Muscle of leg (tissue), 11 donors: ENCODE measurements around the gene KCTD5. TPM values are rescaled to one million over a fixed set of nuclear protein-coding genes. Genes with fewer than 3 reads are reported as not detected.

Experiments used
- DNase-seq: peaks from one replicate; pipeline ENCODE4 v3.0.0; 2013
- H3K27ac ChIP-seq: one replicate; pipeline ENCODE4 v1.5.1; 2013; ENCODE audit warnings: mild to moderate bottlenecking, low read length, control low read depth
- H3K27me3 ChIP-seq: one replicate; pipeline ENCODE4 v1.6.1; 2013; ENCODE audit warnings: low read length; ENCODE audit not compliant: control insufficient read depth, insufficient read depth
- H3K36me3 ChIP-seq: one replicate; pipeline ENCODE4 v1.6.1; 2013; ENCODE audit warnings: low read length; ENCODE audit not compliant: control insufficient read depth, insufficient read depth
- H3K4me1 ChIP-seq: one replicate; pipeline ENCODE4 v1.6.1; 2013; ENCODE audit warnings: low read length; ENCODE audit not compliant: control insufficient read depth, insufficient read depth
- H3K4me3 ChIP-seq: one replicate; pipeline ENCODE4 v1.5.1; 2013; ENCODE audit warnings: low read length, control low read depth
- H3K9me3 ChIP-seq: replicated peaks from 2 replicates; pipeline ENCODE4 v1.6.1; 2013; ENCODE audit warnings: low read depth, low read length; ENCODE audit not compliant: control insufficient read depth
- WGBS: methylation state at CpG from one replicate; pipeline ENCODE4 v1.1.5; 2013; ENCODE audit warnings: missing lambda C conversion rate; ENCODE audit not compliant: insufficient coverage; 5-methylcytosine and 5-hydroxymethylcytosine counted together
- polyA plus RNA-seq, 8 donors: library from polyadenylated mRNA; unstranded; fragments of 120-200 nt; gene quantifications; one replicate each; pipeline versions ENCODE4 v1.2.1 to v1.2.3, GENCODE V29; 2013; ENCODE audit warnings: inconsistent platforms in 1 of 8, low replicate concordance in 1 of 8; ENCODE audit not compliant: insufficient read length in 8 of 8, insufficient read depth in 1 of 8
- total RNA-seq: library from RNA; stranded (reverse); fragments of 120-200 nt; gene quantifications from one replicate; pipeline ENCODE4 v1.2.4, GENCODE V29; 2013

KCTD5 gene
- total and polyA plus RNA-seq, 9 donors: 15.6 to 27.1 (median 22.8) TPM

DNA sequence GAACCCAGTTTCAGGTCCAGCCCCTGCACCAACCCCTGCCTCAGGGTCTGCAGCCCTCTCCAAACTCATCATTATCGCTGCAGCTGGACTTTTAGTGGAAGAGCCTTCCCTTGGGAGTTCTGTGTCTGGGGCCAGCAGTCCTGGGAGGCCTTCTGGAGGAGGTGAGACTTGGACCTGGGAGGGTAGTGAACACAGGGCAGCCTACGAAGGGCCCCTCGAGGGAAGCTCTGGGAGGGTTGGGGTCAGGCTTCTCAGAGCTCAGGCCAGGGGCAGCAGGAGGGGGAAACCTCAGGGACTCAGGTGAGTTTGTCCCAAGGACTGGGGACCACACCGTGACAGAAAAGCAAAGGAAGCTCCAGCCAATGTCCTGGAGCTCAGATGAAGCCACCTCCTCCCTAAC is 58.8 kb downstream of the KCTD5 start:
- H3K4me1 ChIP-seq: peaks cover 3% of the 10 kb centered on the region
- no peak overlapping the region for H3K4me3 ChIP-seq
- no peak for DNase-seq
- no peak overlapping the region for H3K27ac ChIP-seq
- WGBS: 94% methylated on average over 3 of the region's 4 CpGs
- H3K27me3 ChIP-seq: no peaks in the 10 kb centered on the region
- no peaks in the 10 kb centered on the region for H3K36me3 ChIP-seq
- H3K9me3 ChIP-seq: no peaks in the 10 kb centered on the region

GRCh38 chr16:2742323-2743006 is 60.1 kb downstream of the KCTD5 start:
- peaks cover 3% of the 10 kb centered on the region for H3K4me1 ChIP-seq
- H3K36me3 ChIP-seq: no peaks in the 10 kb centered on the region
- H3K27me3 ChIP-seq: no peaks in the 10 kb centered on the region
- H3K27ac ChIP-seq: no peak overlapping the region
- H3K9me3 ChIP-seq: no peaks in the 10 kb centered on the region
- 85% methylated on average over 7 of the region's 12 CpGs for WGBS
- H3K4me3 ChIP-seq: no peak overlapping the region
- DNase-seq: no peak

DNA sequence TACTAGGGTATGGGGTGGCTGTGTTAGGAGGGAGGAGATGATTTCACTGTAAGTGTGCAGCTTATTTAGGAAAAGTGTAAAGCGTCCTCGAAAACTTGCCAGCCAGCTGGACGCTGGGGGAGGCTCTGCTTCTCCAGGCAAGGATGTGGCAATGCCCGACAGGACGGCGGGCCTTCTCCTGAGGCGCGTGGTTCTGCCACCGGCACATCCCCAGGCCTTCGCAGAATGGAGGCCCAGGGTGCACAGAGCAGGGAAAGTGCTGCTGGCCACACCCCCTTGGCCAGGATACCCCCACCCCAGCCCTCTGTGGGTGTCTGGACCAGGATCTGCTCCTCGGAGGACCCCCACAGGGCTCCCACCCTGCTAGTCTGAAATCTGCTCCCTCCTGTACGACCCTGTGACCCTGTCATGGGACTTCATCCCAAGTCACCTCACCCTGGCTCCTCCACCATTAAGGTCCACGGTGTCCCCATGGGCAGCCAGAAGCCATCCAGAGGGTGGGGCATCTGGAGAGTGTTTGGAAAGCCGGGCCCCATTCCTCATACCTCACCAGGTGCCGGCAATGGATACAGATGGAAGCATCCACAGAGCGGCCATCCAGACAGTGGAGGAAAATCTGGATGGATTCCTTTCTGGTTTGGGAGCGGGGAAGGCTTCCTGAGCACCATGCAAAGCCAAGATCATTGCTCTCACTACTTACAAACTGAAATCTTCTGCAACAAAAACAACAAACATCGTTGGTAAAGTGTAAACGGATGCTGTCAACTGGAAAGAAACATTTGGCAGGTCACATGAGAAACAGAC is 60.9 kb downstream of the KCTD5 start:
- WGBS: 89% methylated on average over 9 of the region's 19 CpGs
- no peaks in the 10 kb centered on the region for H3K27me3 ChIP-seq
- no peak overlapping the region for H3K27ac ChIP-seq
- H3K36me3 ChIP-seq: no peaks in the 10 kb centered on the region
- no peak for DNase-seq
- no peaks in the 10 kb centered on the region for H3K9me3 ChIP-seq
- H3K4me3 ChIP-seq: no peak overlapping the region
- H3K4me1 ChIP-seq: peaks cover 3% of the 10 kb centered on the region

DNA sequence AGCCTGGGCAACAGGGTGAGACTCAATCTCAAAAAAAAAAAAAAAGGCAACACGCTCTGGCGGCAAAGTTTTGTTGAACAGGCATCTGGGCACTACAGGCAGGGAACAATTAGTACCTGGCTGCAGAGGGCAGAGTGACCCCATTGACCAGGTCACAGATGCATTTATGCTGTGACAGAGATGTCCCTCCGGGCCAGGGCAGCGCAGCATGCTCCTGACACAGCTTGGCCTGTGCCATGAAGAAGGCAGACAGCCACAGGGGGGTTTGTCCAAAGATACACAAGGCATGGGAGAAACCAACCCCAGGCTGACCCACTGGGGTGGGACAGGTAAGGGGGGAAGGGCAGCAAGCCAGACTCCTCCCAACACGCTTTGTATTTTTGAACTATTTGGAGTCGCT is 62.4 kb downstream of the KCTD5 start:
- Histone ChIP-seq H3K9me3 (no peaks in the 10 kb centered on the region), H3K27me3 (no peaks in the 10 kb centered on the region), H3K27ac (no peak overlapping the region), H3K36me3 (no peaks in the 10 kb centered on the region), H3K4me3 (no peak overlapping the region), H3K4me1 (no peaks in the 10 kb centered on the region)
- DNase-seq: no peak
- WGBS: 78% methylated on average over 6 of the region's 6 CpGs

DNA sequence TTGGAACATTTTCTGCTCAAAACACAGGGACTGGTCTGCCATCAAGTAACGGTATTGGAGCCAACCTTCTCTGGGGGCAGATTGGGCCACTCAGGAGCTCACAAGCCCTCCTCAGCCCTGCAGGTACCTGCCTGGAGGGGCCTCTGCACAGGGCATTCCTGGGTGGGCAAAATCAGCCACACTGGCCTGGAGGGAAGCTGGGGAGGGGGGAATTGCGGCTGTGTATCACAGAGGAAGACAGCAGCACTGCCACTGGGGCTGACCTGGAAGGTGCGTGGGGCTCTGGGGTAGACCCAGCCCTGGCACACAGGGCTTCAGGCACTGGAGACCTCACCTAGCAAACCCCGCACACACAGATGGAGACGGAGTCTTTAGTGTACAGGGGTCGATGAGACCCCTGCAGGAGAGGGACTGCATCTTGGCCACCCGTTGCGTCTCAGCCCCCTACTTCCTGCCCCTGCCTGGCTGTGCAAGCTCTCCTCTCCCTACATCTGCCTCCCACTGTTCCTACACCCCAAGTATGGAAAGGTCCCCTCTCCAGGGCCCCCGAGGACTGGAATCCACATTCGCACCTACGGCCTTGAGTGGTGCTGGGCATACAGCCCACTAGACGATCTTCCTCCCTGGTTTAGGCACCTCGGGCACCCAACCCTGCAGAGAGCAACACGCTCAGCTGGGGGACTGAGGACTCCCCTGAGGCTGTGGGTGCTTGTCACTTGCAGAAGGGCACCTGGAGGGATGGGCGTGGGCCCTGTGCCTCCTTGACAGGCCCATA is 63.0 kb downstream of the KCTD5 start:
- 64% methylated on average over 13 of the region's 15 CpGs for WGBS
- no peak for DNase-seq
- H3K36me3 ChIP-seq: no peaks in the 10 kb centered on the region
- H3K4me3 ChIP-seq: no peak overlapping the region
- H3K27ac ChIP-seq: no peak overlapping the region
- H3K27me3 ChIP-seq: no peaks in the 10 kb centered on the region
- no peaks in the 10 kb centered on the region for H3K9me3 ChIP-seq
- no peaks in the 10 kb centered on the region for H3K4me1 ChIP-seq

- no peaks in the 10 kb centered on the region for H3K36me3 ChIP-seq
- no peak for DNase-seq
- H3K27me3 ChIP-seq: no peaks in the 10 kb centered on the region
- no peak overlapping the region for H3K27ac ChIP-seq
- no peak overlapping the region for H3K4me3 ChIP-seq
- WGBS: 78% methylated on average over 8 of the region's 9 CpGs
- no peaks in the 10 kb centered on the region for H3K9me3 ChIP-seq
- H3K4me1 ChIP-seq: no peaks in the 10 kb centered on the region
These were observed 63.6 kb downstream of the KCTD5 start for GRCh38 chr16:2745961-2746360.

GRCh38 chr16:2748757-2749455 is 66.6 kb downstream of the KCTD5 start:
- Histone ChIP-seq H3K27me3 (no peaks in the 10 kb centered on the region), H3K27ac (no peak overlapping the region), H3K36me3 (no peaks in the 10 kb centered on the region), H3K9me3 (no peaks in the 10 kb centered on the region), H3K4me1 (peaks cover 10% of the 10 kb centered on the region), H3K4me3 (no peak overlapping the region)
- 76% methylated on average over 6 of the region's 7 CpGs for WGBS
- no peak for DNase-seq

- H3K27ac ChIP-seq: no peak overlapping the region
- H3K9me3 ChIP-seq: no peaks in the 10 kb centered on the region
- WGBS: 91% methylated on average over 4 of the region's 5 CpGs
- peaks cover 14% of the 10 kb centered on the region for H3K4me1 ChIP-seq
- H3K36me3 ChIP-seq: no peaks in the 10 kb centered on the region
- H3K27me3 ChIP-seq: no peaks in the 10 kb centered on the region
- H3K4me3 ChIP-seq: no peak overlapping the region
- no peak for DNase-seq
These were observed 67.2 kb downstream of the KCTD5 start for GRCh38 chr16:2749476-2749875.

DNA sequence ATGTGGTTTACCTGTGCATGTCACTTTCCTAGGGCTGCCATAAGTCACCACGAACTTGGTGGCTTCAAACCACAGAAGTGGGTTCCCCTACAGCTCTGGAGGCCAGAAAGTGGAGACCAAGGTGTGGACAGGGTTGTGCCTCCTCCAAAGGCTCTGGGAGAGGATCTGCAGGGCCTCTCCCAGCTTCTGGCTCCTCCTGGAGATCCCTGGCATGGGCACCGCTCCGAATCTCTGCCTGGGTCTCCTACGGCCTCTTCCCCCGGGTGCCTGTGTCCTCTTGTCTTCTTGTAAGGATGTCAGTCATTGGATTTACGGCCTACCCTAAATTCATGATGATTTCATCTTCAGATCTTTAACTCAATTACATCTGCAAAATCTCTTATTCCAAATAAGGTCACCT is 67.6 kb downstream of the KCTD5 start:
- WGBS: 97% methylated on average over 5 of the region's 6 CpGs
- Histone ChIP-seq H3K4me1 (peaks cover 17% of the 10 kb centered on the region), H3K9me3 (no peaks in the 10 kb centered on the region), H3K27ac (no peak overlapping the region), H3K4me3 (no peak overlapping the region), H3K27me3 (no peaks in the 10 kb centered on the region), H3K36me3 (no peaks in the 10 kb centered on the region)
- no peak for DNase-seq
